Epithelial cell of esophagus (primary cell): ENCODE data around the gene MTMR12.
A peak's percentile ranks its signal among the peaks of the same experiment; 100 is the strongest.

Experiments
- DNase-seq: peaks from one replicate; pipeline ENCODE4 v3.0.0; 2010; ENCODE audit warnings: low read depth
- H3K4me3 ChIP-seq: 2 replicates; pipeline ENCODE4 v1.5.1; 2011; ENCODE audit warnings: mild to moderate bottlenecking, low read length, control low read depth
- CTCF ChIP-seq: IDR thresholded peaks from 2 replicates; pipeline ENCODE4 v1.5.1; 2011; ENCODE audit warnings: low read depth, mild to moderate bottlenecking, low read length, control low read depth, inconsistent platforms; ENCODE audit not compliant: insufficient read depth; ENCODE audit errors: missing control alignments

MTMR12 gene

GRCh38 chr5:32332966-32333365, 20.2 kb upstream of the MTMR12 start:
- TF ChIP-seq CTCF: no peak
- H3K4me3 ChIP-seq: no peak overlapping the region
- DNase-seq: peak; percentile 63

GRCh38 chr5:32332361-32332760, 19.6 kb upstream of the MTMR12 start:
- no peak for TF ChIP-seq CTCF
- DNase-seq: no peak
- no peak overlapping the region for H3K4me3 ChIP-seq

GRCh38 chr5:32331935-32332274, 19.2 kb upstream of the MTMR12 start:
- no peak for DNase-seq
- no peak for TF ChIP-seq CTCF
- H3K4me3 ChIP-seq: no peak overlapping the region

GRCh38 chr5:32331217-32331934, 18.6 kb upstream of the MTMR12 start:
- H3K4me3 ChIP-seq: no peak overlapping the region
- peak; percentile 76 for DNase-seq
- no peak for TF ChIP-seq CTCF

GRCh38 chr5:32330126-32330971, 17.6 kb upstream of the MTMR12 start:
- TF ChIP-seq CTCF: no peak
- peak; percentile 86 for DNase-seq
- H3K4me3 ChIP-seq: no peak overlapping the region

GRCh38 chr5:32329395-32329834, 16.7 kb upstream of the MTMR12 start:
- no peak overlapping the region for H3K4me3 ChIP-seq
- DNase-seq: peak; percentile 74
- TF ChIP-seq CTCF: peak; percentile 74
